Hepatocyte (in vitro differentiated cells): ENCODE data around the gene TMPRSS2. TPM values are rescaled to one million over a fixed set of nuclear protein-coding genes. Genes with fewer than 3 reads are reported as not detected.

ENCODE experiments used
- DNase-seq: peaks from one replicate; pipeline ENCODE4 v3.0.0-alpha.2; 2016; ENCODE audit warnings: low spot score
- H2AFZ ChIP-seq: fragments of 200-600 bp; sonication (generic); 2 replicates; pipeline ENCODE4 v1.6.0; 2016; ENCODE audit warnings: antibody characterized with exemption, mild to moderate bottlenecking
- H3K27ac ChIP-seq: fragments of 200-600 bp; sonication (generic); 2 replicates; pipeline ENCODE4 v1.5.1; 2016; ENCODE audit warnings: mild to moderate bottlenecking
- H3K27me3 ChIP-seq: fragments of 200-600 bp; sonication (generic); 2 replicates; pipeline ENCODE4 v1.6.1; 2016
- H3K36me3 ChIP-seq: fragments of 200-600 bp; sonication (generic); replicated peaks from 2 replicates; pipeline ENCODE4 v1.5.1; 2016; ENCODE audit warnings: low read depth; ENCODE audit not compliant: insufficient read depth
- H3K4me1 ChIP-seq: fragments of 200-600 bp; sonication (generic); 2 replicates; pipeline ENCODE4 v1.5.1; 2016; ENCODE audit warnings: mild to moderate bottlenecking, moderate library complexity; ENCODE audit not compliant: insufficient read depth
- H3K4me2 ChIP-seq: fragments of 200-600 bp; sonication (generic); 2 replicates; pipeline ENCODE4 v1.6.0; 2016
- H3K4me3 ChIP-seq: fragments of 200-600 bp; sonication (generic); 2 replicates; pipeline ENCODE4 v1.5.1; 2016; ENCODE audit warnings: mild to moderate bottlenecking
- H3K79me2 ChIP-seq: fragments of 200-600 bp; sonication (generic); 2 replicates; pipeline ENCODE4 v1.6.0; 2017; ENCODE audit warnings: mild to moderate bottlenecking
- H3K9me2 ChIP-seq: fragments of 200-600 bp; sonication (generic); replicated peaks from 2 replicates; pipeline ENCODE4 v1.6.0; 2017; ENCODE audit warnings: mild to moderate bottlenecking; ENCODE audit not compliant: insufficient read depth
- H3K9me3 ChIP-seq: fragments of 200-600 bp; sonication (generic); 2 replicates; pipeline ENCODE4 v1.5.1; 2016; ENCODE audit warnings: low read depth, mild to moderate bottlenecking
- H4K20me1 ChIP-seq: fragments of 200-600 bp; sonication (generic); 2 replicates; pipeline ENCODE4 v1.6.0; 2016; ENCODE audit warnings: mild to moderate bottlenecking; ENCODE audit not compliant: insufficient read depth, poor library complexity, severe bottlenecking
- EZH2 ChIP-seq: fragments of 200-600 bp; sonication (generic); IDR thresholded peaks from 2 replicates; pipeline ENCODE4 v1.6.1; 2016; ENCODE audit warnings: antibody characterized with exemption, mild to moderate bottlenecking, borderline replicate concordance
- EZH2phosphoT487 ChIP-seq: fragments of 200-600 bp; sonication (generic); IDR thresholded peaks from one replicate; pipeline ENCODE4 v1.6.1; 2018; ENCODE audit warnings: antibody characterized with exemption, mild to moderate bottlenecking, low read depth, moderate library complexity; ENCODE audit not compliant: unreplicated experiment, severe bottlenecking
- WGBS: methylation state at CpG from one replicate; pipeline ENCODE4 v1.1.6; 2016; ENCODE audit warnings: low lambda C conversion rate; ENCODE audit errors: missing lambda C conversion rate; 5-methylcytosine and 5-hydroxymethylcytosine counted together
- polyA plus RNA-seq: library from polyadenylated mRNA; unstranded; fragments of >200 nt; fragmentation: Nextera tagmentation; extraction: Ambion mirVana; gene quantifications from 2 replicates; pipeline ENCODE4 v1.2.1, GENCODE V29; 2016
- total RNA-seq: library from RNA; depleted of rRNA; stranded (reverse); fragments of >200 nt; gene quantifications from 2 replicates; pipeline ENCODE4 v1.2.3, GENCODE V29; 2014
- TF ChIP-seq, protein P1 (sequence below): fragments of 200-600 bp; sonication (generic); IDR thresholded peaks from 2 replicates; pipeline ENCODE4 v1.5.1; 2016; ENCODE audit warnings: antibody characterized with exemption, mild to moderate bottlenecking; ENCODE audit not compliant: poor library complexity

Gene TMPRSS2
- total and polyA plus RNA-seq, 2 experiments from 2014 or later = 65.9 to 121 TPM

DNA sequence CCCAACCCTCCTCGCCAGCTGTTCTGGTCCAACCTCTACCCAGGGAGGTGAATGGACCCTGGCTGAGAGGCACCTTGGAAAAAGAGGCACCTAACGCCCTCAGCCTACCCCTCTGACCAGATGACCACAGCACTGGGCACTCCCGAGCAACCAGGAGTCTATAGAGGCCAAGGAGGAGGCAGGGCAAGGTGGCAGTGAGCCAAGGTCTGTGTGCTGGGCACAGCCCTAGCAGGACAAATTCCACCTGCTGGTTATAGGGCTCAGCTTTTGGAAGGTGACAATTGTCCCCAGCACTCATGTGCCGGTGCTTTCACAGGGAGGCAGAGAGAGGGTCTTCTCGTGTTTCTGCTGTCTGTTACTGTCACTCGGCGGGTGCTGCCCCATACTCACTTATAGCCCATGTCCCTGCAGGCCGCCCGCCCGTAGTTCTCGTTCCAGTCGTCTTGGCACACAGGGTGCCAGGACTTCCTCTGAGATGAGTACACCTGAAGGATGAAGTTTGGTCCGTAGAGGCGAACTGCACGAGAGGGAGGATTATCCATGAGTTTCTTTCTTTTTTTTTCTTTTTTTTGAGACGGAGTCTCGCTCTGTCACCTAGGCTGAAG lies 27.8 kb downstream of the TMPRSS2 start:
- DNase-seq = no peak
- H3K36me3 ChIP-seq = no peaks in the 10 kb centered on the region
- no peaks in the 10 kb centered on the region for H3K9me2 ChIP-seq
- peaks cover 8% of the 10 kb centered on the region for H4K20me1 ChIP-seq
- no peak overlapping the region for H2AFZ ChIP-seq
- peaks cover 14% of the 10 kb centered on the region for H3K4me1 ChIP-seq
- H3K9me3 ChIP-seq = no peaks in the 10 kb centered on the region
- H3K4me3 ChIP-seq = no peak overlapping the region
- no peak overlapping the region for H3K4me2 ChIP-seq
- H3K27ac ChIP-seq = no peak overlapping the region
- H3K79me2 ChIP-seq = peaks cover 9% of the 10 kb centered on the region
- WGBS = 95% methylated on average over 16 of the region's 17 CpGs
- no peaks in the 10 kb centered on the region for H3K27me3 ChIP-seq
- no peak for TF ChIP-seq EZH2
- no peak for TF ChIP-seq EZH2phosphoT487
- TF ChIP-seq, protein P1, sequence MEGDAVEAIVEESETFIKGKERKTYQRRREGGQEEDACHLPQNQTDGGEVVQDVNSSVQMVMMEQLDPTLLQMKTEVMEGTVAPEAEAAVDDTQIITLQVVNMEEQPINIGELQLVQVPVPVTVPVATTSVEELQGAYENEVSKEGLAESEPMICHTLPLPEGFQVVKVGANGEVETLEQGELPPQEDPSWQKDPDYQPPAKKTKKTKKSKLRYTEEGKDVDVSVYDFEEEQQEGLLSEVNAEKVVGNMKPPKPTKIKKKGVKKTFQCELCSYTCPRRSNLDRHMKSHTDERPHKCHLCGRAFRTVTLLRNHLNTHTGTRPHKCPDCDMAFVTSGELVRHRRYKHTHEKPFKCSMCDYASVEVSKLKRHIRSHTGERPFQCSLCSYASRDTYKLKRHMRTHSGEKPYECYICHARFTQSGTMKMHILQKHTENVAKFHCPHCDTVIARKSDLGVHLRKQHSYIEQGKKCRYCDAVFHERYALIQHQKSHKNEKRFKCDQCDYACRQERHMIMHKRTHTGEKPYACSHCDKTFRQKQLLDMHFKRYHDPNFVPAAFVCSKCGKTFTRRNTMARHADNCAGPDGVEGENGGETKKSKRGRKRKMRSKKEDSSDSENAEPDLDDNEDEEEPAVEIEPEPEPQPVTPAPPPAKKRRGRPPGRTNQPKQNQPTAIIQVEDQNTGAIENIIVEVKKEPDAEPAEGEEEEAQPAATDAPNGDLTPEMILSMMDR = no peak

DNA sequence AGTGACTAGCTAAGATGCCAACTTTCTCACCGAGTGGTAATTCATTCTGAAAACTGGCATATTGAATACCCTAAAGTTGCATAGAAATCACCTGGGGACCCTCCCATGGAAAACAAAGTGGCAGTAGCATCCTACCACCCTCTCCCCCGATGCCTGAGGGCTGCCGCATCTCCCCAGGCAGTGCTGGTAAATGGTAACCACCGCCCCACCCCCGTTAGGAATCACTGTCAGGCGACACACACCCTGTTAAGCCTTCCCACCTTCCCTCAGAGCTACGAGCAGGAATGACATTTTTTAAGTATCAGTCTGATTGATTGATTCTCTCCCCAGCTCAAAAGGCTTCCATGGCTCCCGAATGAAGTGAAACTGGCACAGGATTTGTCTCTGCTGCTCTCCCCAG lies 28.3 kb downstream of the TMPRSS2 start:
- H3K4me1 ChIP-seq = peaks cover 14% of the 10 kb centered on the region
- H3K4me3 ChIP-seq = no peak overlapping the region
- no peaks in the 10 kb centered on the region for H3K27me3 ChIP-seq
- no peaks in the 10 kb centered on the region for H3K9me3 ChIP-seq
- peaks cover 8% of the 10 kb centered on the region for H4K20me1 ChIP-seq
- no peak overlapping the region for H3K27ac ChIP-seq
- H3K9me2 ChIP-seq = no peaks in the 10 kb centered on the region
- TF ChIP-seq, protein P1 = no peak
- TF ChIP-seq EZH2phosphoT487 (no peak), EZH2 (no peak)
- H3K79me2 ChIP-seq = peaks cover 7% of the 10 kb centered on the region
- no peak for DNase-seq
- WGBS = 83% methylated on average over 8 of the region's 8 CpGs
- H2AFZ ChIP-seq = no peak overlapping the region
- H3K4me2 ChIP-seq = no peak overlapping the region
- no peaks in the 10 kb centered on the region for H3K36me3 ChIP-seq

DNA sequence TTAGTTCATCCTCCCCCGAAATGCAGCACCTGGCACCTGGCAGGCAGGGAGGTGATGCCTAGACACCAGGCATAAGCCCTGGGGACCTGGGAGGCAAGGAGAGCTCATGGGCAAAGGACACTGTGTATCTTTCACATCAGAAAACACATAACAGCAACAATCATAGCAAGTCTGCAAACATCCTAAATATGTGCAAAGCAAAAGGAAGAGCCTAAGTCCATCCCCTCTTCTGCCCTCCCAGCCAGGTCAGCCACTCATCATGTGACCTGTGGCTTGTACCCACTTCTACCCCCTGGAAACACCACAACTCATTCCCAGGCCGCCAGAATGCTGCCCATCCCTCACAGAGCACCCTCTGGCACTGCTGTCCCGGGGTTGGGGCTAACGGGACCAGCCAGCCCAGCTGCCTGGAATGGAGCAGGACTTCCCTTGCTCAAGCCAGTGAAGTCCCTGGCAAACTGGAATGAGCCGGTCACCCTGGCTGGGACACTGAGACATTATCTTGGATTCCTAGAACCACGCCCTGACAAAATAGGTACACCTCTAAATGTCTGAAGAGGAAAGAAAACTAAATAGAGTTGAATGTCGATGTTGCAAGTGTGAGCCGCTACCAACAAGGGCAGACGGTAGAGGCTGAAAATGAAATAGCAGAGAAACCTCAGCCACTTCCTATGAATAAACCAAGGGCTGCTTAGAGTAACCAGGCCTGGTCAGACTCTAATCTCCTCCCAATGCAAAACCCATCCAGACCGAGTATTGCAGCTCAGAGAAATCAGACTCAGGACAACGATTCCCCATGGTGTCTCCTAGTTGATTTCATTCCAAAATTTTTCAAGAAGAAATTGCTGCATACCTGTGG lies 29.4 kb downstream of the TMPRSS2 start:
- Histone ChIP-seq H3K4me3 (no peak overlapping the region), H3K36me3 (no peaks in the 10 kb centered on the region), H3K4me1 (peaks cover 14% of the 10 kb centered on the region), H2AFZ (no peak overlapping the region), H3K9me2 (no peaks in the 10 kb centered on the region), H3K79me2 (peaks cover 3% of the 10 kb centered on the region), H3K27me3 (no peaks in the 10 kb centered on the region), H4K20me1 (peaks cover 8% of the 10 kb centered on the region), H3K9me3 (no peaks in the 10 kb centered on the region), H3K4me2 (no peak overlapping the region), H3K27ac (peak overlapping the region; percentile 44)
- no peak for TF ChIP-seq EZH2
- TF ChIP-seq EZH2phosphoT487 = no peak
- TF ChIP-seq, protein P1 = no peak
- no peak for DNase-seq
- WGBS = 76% methylated on average over 11 of the region's 11 CpGs
